ENCODE measurements around the gene ZFAND3.

Gene ZFAND3

GRCh38 chr6:38193481-38194281 lies 374.2 kb downstream of the ZFAND3 start:
- DNase-seq (ENCODE audit: low read depth) = no peak
- TF ChIP-seq, protein P1, sequence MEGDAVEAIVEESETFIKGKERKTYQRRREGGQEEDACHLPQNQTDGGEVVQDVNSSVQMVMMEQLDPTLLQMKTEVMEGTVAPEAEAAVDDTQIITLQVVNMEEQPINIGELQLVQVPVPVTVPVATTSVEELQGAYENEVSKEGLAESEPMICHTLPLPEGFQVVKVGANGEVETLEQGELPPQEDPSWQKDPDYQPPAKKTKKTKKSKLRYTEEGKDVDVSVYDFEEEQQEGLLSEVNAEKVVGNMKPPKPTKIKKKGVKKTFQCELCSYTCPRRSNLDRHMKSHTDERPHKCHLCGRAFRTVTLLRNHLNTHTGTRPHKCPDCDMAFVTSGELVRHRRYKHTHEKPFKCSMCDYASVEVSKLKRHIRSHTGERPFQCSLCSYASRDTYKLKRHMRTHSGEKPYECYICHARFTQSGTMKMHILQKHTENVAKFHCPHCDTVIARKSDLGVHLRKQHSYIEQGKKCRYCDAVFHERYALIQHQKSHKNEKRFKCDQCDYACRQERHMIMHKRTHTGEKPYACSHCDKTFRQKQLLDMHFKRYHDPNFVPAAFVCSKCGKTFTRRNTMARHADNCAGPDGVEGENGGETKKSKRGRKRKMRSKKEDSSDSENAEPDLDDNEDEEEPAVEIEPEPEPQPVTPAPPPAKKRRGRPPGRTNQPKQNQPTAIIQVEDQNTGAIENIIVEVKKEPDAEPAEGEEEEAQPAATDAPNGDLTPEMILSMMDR (IDR thresholded peaks at IDR 0.05; ENCODE audit: insufficient read depth, low read depth, low read length, missing control alignments) = no peak
- H3K4me3 ChIP-seq (ENCODE audit: low read length) = no peak overlapping the region

DNA sequence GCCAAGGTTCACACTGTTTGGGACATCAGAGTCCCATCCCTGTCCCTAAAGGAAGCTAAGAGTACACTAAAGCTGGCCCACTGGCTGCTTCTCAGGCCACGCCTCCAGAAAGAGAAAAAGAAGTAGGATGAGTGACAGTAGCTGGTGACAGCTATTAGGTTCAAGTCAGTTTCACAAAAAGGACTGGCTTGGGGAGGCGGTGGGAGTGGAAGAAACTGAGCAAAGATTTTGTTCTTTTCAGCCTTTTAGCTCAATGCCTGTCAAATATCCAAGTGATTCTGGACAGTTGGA lies 374.7 kb downstream of the ZFAND3 start:
- no peak for DNase-seq (ENCODE audit: low read depth)
- TF ChIP-seq, protein P1 (IDR thresholded peaks at IDR 0.05; ENCODE audit: insufficient read depth, low read depth, low read length, missing control alignments) = no peak

DNA sequence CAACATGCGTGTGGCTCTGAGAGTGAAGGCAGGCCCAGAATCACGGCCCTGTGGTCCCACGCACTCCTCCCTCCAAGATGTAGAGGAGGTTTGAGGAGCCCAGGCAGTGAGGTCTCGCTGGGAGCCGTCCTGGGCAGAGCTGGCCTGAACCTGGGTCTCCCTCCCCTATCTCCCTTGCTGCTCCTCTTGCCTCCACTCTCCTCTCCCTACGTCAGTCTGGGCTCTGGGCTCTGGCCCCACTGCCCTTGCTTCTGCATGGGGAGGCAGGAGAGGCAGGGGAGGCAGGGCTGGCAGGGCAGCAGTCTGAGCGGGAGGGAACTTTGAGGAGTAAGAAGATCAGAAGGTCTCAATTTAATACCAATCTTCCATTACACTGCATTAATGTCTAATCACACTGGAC lies 375.1 kb downstream of the ZFAND3 start:
- TF ChIP-seq, protein P1 (IDR thresholded peaks at IDR 0.05; ENCODE audit: insufficient read depth, low read depth, low read length, missing control alignments) = no peak
- no peak for DNase-seq (ENCODE audit: low read depth)
- H3K4me3 ChIP-seq (ENCODE audit: low read length) = no peak overlapping the region

More for the DNA sequence above, 374.7 kb downstream of the ZFAND3 start:
- H3K4me3 ChIP-seq (ENCODE audit: low read length) = no peak overlapping the region

- H3K4me3 ChIP-seq (ENCODE audit: low read length) = no peak overlapping the region
- TF ChIP-seq, protein P1 (IDR thresholded peaks at IDR 0.05; ENCODE audit: insufficient read depth, low read depth, low read length, missing control alignments) = no peak
- DNase-seq (ENCODE audit: low read depth) = no peak
Measured at GRCh38 chr6:38195113-38195635, 375.6 kb downstream of the ZFAND3 start.

DNA sequence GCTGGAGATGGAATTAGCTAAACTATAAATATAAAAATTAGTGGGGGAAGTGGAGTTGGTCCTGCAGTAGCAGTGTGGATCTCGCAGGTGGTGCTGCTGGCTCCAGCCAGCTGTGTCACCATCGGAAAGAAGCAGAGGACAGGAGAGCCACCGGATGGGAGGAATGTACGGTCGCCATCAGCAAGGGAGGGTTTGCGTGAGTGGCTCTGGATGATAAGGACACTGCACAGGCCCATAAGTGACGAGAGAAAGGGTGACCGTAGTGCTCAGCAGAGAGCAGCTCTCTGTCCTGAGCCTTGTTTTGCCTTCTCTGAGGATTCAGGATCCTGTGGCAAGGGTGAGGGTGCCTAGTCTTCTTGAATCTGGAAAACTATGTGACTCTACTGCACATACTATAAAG lies 378.7 kb downstream of the ZFAND3 start:
- no peak for DNase-seq (ENCODE audit: low read depth)
- TF ChIP-seq, protein P1 (IDR thresholded peaks at IDR 0.05; ENCODE audit: insufficient read depth, low read depth, low read length, missing control alignments) = no peak
- no peak overlapping the region for H3K4me3 ChIP-seq (ENCODE audit: low read length)

All from epithelial cell of esophagus (primary cell).